Esophagus muscularis mucosa (tissue), 4 donors: Measurements from ENCODE around the gene IFNK. TPM values are rescaled to one million over a fixed set of nuclear protein-coding genes. Genes with fewer than 3 reads are reported as not detected.

Experiments used
- DNase-seq: peaks from one replicate; pipeline ENCODE4 v3.0.0-alpha.2; 2017; ENCODE audit errors: extremely low spot score
- H3K27ac ChIP-seq, 4 donors: fragments of 200-600 bp; sonication (generic); replicated peaks in 1 of 4; 1 replicate in 3 of 4; 2 replicates in 1 of 4; pipeline ENCODE4 v1.5.1; 2016 to 2019; ENCODE audit warnings: mild to moderate bottlenecking in 1 of 4
- H3K27me3 ChIP-seq, 4 donors: fragments of 200-600 bp; sonication (generic); one replicate each; pipeline versions ENCODE4 v1.5.1 to v1.6.0; 2016 to 2019
- H3K36me3 ChIP-seq, 4 donors: fragments of 200-600 bp; sonication (generic); one replicate each; pipeline ENCODE4 v1.5.1; 2016 to 2019
- H3K4me1 ChIP-seq, 4 donors: fragments of 200-600 bp; sonication (generic); one replicate each; pipeline ENCODE4 v1.5.1; 2016 to 2019
- H3K4me3 ChIP-seq, 4 donors: fragments of 200-600 bp; sonication (generic); 1 replicate in 2 of 4; 2 replicates in 2 of 4; pipeline ENCODE4 v1.5.1; 2016 to 2019; ENCODE audit warnings: mild to moderate bottlenecking in 4 of 4, moderate library complexity in 1 of 4
- H3K9me3 ChIP-seq, 4 donors: fragments of 200-600 bp; sonication (generic); 1 replicate in 3 of 4; 2 replicates in 1 of 4; pipeline ENCODE4 v1.5.1; 2016 to 2019
- EP300 ChIP-seq: sonication (generic); formaldehyde crosslinking; IDR thresholded peaks from one replicate; pipeline ENCODE4 v1.6.1; 2017; ENCODE audit warnings: antibody characterized with exemption
- POLR2A ChIP-seq: fragments of 450-650 bp; IDR thresholded peaks from one replicate; pipeline ENCODE4 v1.6.1; 2017; ENCODE audit warnings: antibody characterized with exemption, moderate library complexity, mild to moderate bottlenecking, low read depth
- POLR2AphosphoS5 ChIP-seq, 2 donors: sonication (generic); formaldehyde crosslinking; IDR thresholded peaks; one replicate each; pipeline ENCODE4 v1.6.1; 2017; ENCODE audit warnings: antibody characterized with exemption in 2 of 2
- WGBS: methylation state at CpG from one replicate; pipeline ENCODE4 v1.1.5; 2018; 5-methylcytosine and 5-hydroxymethylcytosine counted together
- intact Hi-C: fragments of 100-400 bp; cut with DNase I; formaldehyde crosslinking; loops from one replicate; pipeline ENCODE4 v1.15.1; 2023
- total RNA-seq, 4 donors: library from RNA; depleted of rRNA; stranded (reverse); fragments of >200 nt; gene quantifications; one replicate each; pipeline versions ENCODE4 v1.1.0 to v1.2.1, GENCODE V29; 2016
- TF ChIP-seq, protein P1 (sequence below), 3 experiments: fragments of 200-600 bp in 2 of 3; fragments of 450-650 bp in 1 of 3; sonication (generic) in 2 of 3; IDR thresholded peaks; one replicate each; pipeline ENCODE4 v1.5.1; 2017 to 2019; ENCODE audit warnings: antibody characterized with exemption in 3 of 3, mild to moderate bottlenecking in 2 of 3, moderate library complexity in 1 of 3

Gene IFNK
- total RNA-seq, 4 donors from 2014 or later = not detected

DNA sequence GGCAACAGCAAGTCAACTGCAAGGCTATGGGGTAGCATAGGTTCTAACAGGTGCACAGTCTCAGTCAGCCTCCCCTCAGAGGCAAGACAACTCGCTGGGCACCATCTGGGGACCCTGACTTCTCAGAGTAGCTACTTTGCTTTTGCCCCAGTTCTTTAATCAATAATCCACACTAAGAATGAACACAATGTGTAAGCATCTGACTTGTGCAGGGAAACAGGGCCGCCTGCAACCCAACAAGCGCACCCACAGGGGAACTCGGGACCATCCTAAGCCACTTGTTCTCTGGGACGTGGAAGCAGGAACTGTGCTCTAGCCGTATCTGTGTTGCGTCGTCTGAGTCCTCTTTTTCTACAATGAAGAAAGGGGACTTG is 3.6 kb downstream of the IFNK start:
- H3K4me1 ChIP-seq = peaks cover 4 to 20% (median 18%) of the 10 kb centered on the region in 4 donors
- H3K36me3 ChIP-seq = no peaks in the 10 kb centered on the region
- peak overlapping the region; percentile 92 to 96 (median 95) for H3K27ac ChIP-seq
- no peaks in the 10 kb centered on the region for H3K9me3 ChIP-seq
- TF ChIP-seq POLR2AphosphoS5 (IDR thresholded peaks at IDR 0.05) = no peak
- TF ChIP-seq, protein P1, sequence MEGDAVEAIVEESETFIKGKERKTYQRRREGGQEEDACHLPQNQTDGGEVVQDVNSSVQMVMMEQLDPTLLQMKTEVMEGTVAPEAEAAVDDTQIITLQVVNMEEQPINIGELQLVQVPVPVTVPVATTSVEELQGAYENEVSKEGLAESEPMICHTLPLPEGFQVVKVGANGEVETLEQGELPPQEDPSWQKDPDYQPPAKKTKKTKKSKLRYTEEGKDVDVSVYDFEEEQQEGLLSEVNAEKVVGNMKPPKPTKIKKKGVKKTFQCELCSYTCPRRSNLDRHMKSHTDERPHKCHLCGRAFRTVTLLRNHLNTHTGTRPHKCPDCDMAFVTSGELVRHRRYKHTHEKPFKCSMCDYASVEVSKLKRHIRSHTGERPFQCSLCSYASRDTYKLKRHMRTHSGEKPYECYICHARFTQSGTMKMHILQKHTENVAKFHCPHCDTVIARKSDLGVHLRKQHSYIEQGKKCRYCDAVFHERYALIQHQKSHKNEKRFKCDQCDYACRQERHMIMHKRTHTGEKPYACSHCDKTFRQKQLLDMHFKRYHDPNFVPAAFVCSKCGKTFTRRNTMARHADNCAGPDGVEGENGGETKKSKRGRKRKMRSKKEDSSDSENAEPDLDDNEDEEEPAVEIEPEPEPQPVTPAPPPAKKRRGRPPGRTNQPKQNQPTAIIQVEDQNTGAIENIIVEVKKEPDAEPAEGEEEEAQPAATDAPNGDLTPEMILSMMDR (IDR thresholded peaks at IDR 0.05) = no peak
- no peak for TF ChIP-seq POLR2A
- no peak for TF ChIP-seq EP300
- H3K4me3 ChIP-seq = peak overlapping the region; percentile 73 to 87 (median 84)
- no peaks in the 10 kb centered on the region for H3K27me3 ChIP-seq
- no peak for DNase-seq
- intact Hi-C loops = loop anchor here (5.0 to 10.0 kb wide), 2 partner anchors 53 to 195 kb away; no protein-coding TSS in a partner anchor
- 43% methylated on average over 8 of the region's 8 CpGs for WGBS

DNA sequence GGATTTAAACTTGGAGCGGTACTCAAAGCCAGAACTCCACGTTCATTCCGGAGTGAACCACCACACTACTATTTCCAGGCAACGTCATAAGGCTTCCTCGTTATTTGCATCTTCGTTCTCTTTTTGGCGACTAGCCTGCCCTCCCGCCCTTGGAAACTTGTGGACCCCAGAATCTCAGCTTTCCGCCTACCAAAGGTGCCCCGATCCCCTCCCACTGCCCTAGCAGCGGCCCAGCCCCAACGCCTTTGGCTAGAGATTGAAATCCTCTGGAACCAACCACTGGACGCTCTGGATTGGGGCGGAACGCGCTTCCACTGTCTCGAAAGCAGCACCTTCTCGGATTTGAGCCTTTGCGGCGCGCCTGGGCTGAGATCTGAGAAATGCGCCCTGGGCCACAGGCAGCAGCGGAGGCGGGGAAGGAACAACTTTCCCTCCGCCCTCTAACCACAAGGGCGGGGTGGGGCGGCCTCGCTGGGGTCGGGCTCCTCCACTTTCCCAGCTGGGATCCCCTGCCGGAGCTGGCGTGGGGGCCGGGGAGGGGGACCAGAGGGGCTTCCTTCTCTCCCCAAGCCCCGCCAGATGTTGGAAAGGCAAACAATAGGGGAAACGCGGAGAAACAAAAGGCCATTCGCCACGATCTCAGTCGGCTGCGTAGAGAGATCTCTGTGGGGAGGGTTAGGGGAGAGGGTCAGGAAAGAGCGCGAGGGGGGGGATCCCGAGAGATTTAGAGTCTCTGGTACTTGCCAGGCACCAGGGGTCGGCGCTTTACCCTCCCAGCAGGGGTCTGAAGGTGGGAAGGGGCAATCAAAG is 4.2 kb downstream of the IFNK start:
- TF ChIP-seq EP300 (no peak), POLR2A (peak; percentile 51), POLR2AphosphoS5 (IDR thresholded peaks at IDR 0.05) (peak; percentile 92 to 93)
- TF ChIP-seq, protein P1 (IDR thresholded peaks at IDR 0.05) = peak in 1 of 3 experiments; percentile 13
- no peaks in the 10 kb centered on the region for H3K36me3 ChIP-seq
- peaks cover 4 to 26% (median 19%) of the 10 kb centered on the region in 4 donors for H3K4me1 ChIP-seq
- 8% methylated on average over 25 of the region's 44 CpGs for WGBS
- intact Hi-C loops = loop anchor here (5.0 to 10.0 kb wide), 2 partner anchors 53 to 196 kb away; no protein-coding TSS in a partner anchor
- no peaks in the 10 kb centered on the region for H3K27me3 ChIP-seq
- H3K9me3 ChIP-seq = no peaks in the 10 kb centered on the region
- peak overlapping the region; percentile 92 to 96 (median 95) for H3K27ac ChIP-seq
- DNase-seq = peak; percentile 96
- H3K4me3 ChIP-seq = peak overlapping the region; percentile 73 to 87 (median 84)

DNA sequence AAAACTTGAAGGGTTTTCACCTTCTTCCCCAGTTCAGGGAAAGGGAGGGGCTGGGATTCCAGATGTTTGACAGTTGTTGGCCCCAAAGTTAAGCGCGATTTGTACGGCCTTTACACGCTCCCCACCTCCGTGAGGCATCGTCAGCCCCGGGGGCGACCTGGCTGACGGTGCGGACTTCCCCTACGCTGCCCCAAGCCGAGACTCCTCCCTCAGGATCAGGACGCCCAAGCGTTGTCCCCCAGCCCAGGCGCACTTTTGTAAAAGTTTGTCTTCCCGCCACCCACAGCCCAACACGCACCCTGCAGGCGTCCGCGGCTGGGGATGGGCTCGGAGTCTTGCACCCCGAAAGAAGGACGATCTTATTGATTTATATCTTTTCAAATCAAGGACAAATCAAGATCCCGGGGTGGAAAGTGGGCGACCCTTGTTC is 4.8 kb downstream of the IFNK start:
- no peaks in the 10 kb centered on the region for H3K36me3 ChIP-seq
- no peaks in the 10 kb centered on the region for H3K27me3 ChIP-seq
- no peaks in the 10 kb centered on the region for H3K9me3 ChIP-seq
- WGBS = 16% methylated on average over 12 of the region's 25 CpGs
- TF ChIP-seq POLR2A (no peak), POLR2AphosphoS5 (IDR thresholded peaks at IDR 0.05) (peak in 1 of 2 donors; percentile 47)
- intact Hi-C loops = loop anchor here (5.0 to 10.0 kb wide), 2 partner anchors 54 to 197 kb away; no protein-coding TSS in a partner anchor
- peaks cover 7 to 31% (median 24%) of the 10 kb centered on the region in 4 donors for H3K4me1 ChIP-seq
- H3K4me3 ChIP-seq = peak overlapping the region; percentile 73 to 87 (median 84)
- peak overlapping the region; percentile 92 to 96 (median 95) for H3K27ac ChIP-seq
- DNase-seq = peak; percentile 93

DNA sequence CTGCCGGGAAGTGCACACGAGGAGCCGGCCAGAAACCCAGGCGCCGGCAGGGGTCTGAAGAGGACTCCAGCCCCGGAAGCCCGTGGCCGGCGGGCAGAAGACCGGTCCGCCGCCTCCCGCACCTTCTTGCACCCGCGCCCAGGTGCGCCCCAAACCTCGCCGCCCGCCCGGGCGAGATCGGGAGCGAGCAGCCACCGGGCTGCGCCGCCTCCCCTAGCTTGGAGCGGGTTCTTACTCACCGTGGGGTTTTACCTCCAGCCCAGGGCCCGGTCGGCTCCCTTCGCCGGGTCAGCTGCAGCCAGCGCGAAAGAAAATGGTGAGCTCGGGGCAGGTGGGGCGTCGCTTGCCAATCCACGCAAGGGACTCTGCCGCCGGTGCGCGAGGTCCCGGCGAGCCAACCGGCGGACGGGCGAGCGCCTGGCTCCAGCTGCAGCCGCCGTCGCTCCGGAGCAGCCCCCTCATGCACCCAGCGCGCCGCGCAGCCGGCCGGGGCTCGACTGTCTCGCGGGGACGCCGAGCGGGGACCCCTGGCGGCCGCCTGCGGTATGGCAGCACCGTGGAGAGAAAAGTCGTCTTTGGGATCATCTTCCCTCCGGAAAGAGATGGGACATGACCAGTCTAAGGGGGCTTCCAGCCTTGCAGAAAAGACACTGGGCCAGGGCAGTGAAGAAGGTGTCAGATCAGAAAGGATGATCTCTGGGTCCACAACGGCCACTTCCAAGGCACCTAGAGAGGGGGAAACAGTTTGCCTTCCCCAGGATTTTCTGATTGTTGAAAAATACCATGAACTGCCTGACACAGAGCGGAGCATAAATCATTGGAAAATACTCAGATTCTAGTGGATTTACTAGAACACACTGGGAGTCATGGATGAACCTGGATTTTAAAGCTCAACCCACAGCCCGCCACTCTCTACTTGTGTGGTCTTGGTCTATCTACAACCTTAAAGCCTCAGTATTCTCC is 5.5 kb downstream of the IFNK start, which contains the start of gene MOB3B:
TSS of gene MOB3B (minus strand) at position 499 of the 963 bp plus-strand sequence. CDS start 74,264 bp downstream, outside the sequence.
- Histone ChIP-seq H3K36me3 (no peaks in the 10 kb centered on the region), H3K27ac (peak within 1 kb of the TSS; percentile 92 to 96 (median 95)), H3K9me3 (no peaks in the 10 kb centered on the region), H3K27me3 (no peaks in the 10 kb centered on the region), H3K4me3 (peak within 1 kb of the TSS; percentile 73 to 87 (median 84)), H3K4me1 (peaks cover 7 to 38% (median 31%) of the 10 kb centered on the region in 4 donors)
- TF ChIP-seq, protein P1 (IDR thresholded peaks at IDR 0.05) = peak in 2 of 3 experiments; percentile 94 to 97
- TF ChIP-seq EP300 = no peak
- TF ChIP-seq POLR2AphosphoS5 (IDR thresholded peaks at IDR 0.05) = peak; percentile 72 to 74
- TF ChIP-seq POLR2A = no peak
- peak; percentile 94 for DNase-seq
- WGBS = 67% methylated on average over 3 of the region's 74 CpGs
- intact Hi-C loops = loop anchor here (5.0 to 10.0 kb wide), 2 partner anchors 55 to 197 kb away; no protein-coding TSS in a partner anchor
